CD14-positive monocyte (primary cell): ENCODE results near the gene SLIT3. TPM values are rescaled to one million over a fixed set of nuclear protein-coding genes. Genes with fewer than 3 reads are reported as not detected.

Experiments
- DNase-seq, 3 donors: peaks; one replicate each; pipeline ENCODE4 v3.0.0-alpha.2; 2011 to 2022
- H2AFZ ChIP-seq: 2 replicates; pipeline ENCODE4 v1.6.0; 2012; ENCODE audit warnings: mild to moderate bottlenecking, low read depth, low read length, inconsistent platforms; ENCODE audit not compliant: insufficient read depth, poor library complexity, severe bottlenecking
- H3K27ac ChIP-seq, 2 donors: 1 replicate in 1 of 2; 2 replicates in 1 of 2; pipeline ENCODE4 v1.5.1; 2012 to 2013; ENCODE audit warnings: low read length in 2 of 2, control low read depth in 1 of 2, inconsistent platforms in 1 of 2, low read depth in 1 of 2, mild to moderate bottlenecking in 1 of 2
- H3K27me3 ChIP-seq, 2 donors: one replicate each; pipeline versions ENCODE4 v1.6.0 to v1.6.1; 2011 to 2013; ENCODE audit warnings: low read length in 2 of 2; ENCODE audit not compliant: control insufficient read depth in 2 of 2, insufficient read depth in 2 of 2
- H3K36me3 ChIP-seq, 2 donors: replicated peaks in 1 of 2; 1 replicate in 1 of 2; 2 replicates in 1 of 2; pipeline versions ENCODE4 v1.5.1 to v1.6.1; 2012 to 2013; ENCODE audit warnings: low read length in 2 of 2, control low read depth in 1 of 2, inconsistent platforms in 1 of 2, mild to moderate bottlenecking in 1 of 2; ENCODE audit not compliant: insufficient read depth in 2 of 2, control insufficient read depth in 1 of 2
- H3K4me1 ChIP-seq, 2 donors: 1 replicate in 1 of 2; 2 replicates in 1 of 2; pipeline versions ENCODE4 v1.5.1 to v1.6.1; 2012 to 2013; ENCODE audit warnings: low read length in 2 of 2, control low read depth in 1 of 2, inconsistent platforms in 1 of 2, mild to moderate bottlenecking in 1 of 2, moderate library complexity in 1 of 2; ENCODE audit not compliant: insufficient read depth in 2 of 2, control insufficient read depth in 1 of 2
- H3K4me2 ChIP-seq: replicated peaks from 2 replicates; pipeline ENCODE3; 2012; ENCODE audit warnings: low read length, moderate library complexity, mild to moderate bottlenecking; ENCODE audit not compliant: poor library complexity, severe bottlenecking; ENCODE audit errors: extremely low read depth
- H3K4me3 ChIP-seq, 3 experiments: fragments of 200-600 bp in 1 of 3; sonication (generic) in 1 of 3; replicated peaks in 1 of 3; 1 replicate in 2 of 3; 2 replicates in 1 of 3; pipeline ENCODE4 v1.5.1; 2011 to 2013; ENCODE audit warnings: low read length in 3 of 3, mild to moderate bottlenecking in 3 of 3, control low read depth in 2 of 3, low read depth in 2 of 3, inconsistent platforms in 1 of 3, moderate library complexity in 1 of 3
- H3K79me2 ChIP-seq: 2 replicates; pipeline ENCODE4 v1.6.0; 2012; ENCODE audit warnings: mild to moderate bottlenecking, control low read depth, inconsistent platforms, low read length, moderate library complexity; ENCODE audit not compliant: insufficient read depth
- H3K9ac ChIP-seq: 2 replicates; pipeline ENCODE4 v1.6.0; 2017; ENCODE audit warnings: low read length, mild to moderate bottlenecking; ENCODE audit not compliant: insufficient read depth, poor library complexity, severe bottlenecking
- H3K9me3 ChIP-seq, 2 donors: replicated peaks in 1 of 2; 1 replicate in 1 of 2; 2 replicates in 1 of 2; pipeline versions ENCODE4 v1.5.1 to v1.6.1; 2012 to 2013; ENCODE audit warnings: low read length in 2 of 2, control low read depth in 1 of 2; ENCODE audit not compliant: control insufficient read depth in 1 of 2, insufficient read depth in 1 of 2
- H4K20me1 ChIP-seq: 2 replicates; pipeline ENCODE4 v1.6.0; 2012; ENCODE audit warnings: mild to moderate bottlenecking, low read length, control low read depth, moderate library complexity; ENCODE audit not compliant: insufficient read depth
- H3K27ac Mint-ChIP-seq, 7 donors: one replicate each; pipeline ENCODE4 v1.8.0; 2020; ENCODE audit warnings: mild to moderate bottlenecking in 7 of 7, mixed read lengths in 7 of 7, moderate library complexity in 6 of 7, inconsistent platforms in 2 of 7
- H3K27me3 Mint-ChIP-seq, 3 donors: one replicate each; pipeline ENCODE4 v1.8.0; 2021 to 2022; ENCODE audit warnings: low read depth in 3 of 3, mild to moderate bottlenecking in 3 of 3, mixed read lengths in 3 of 3, moderate library complexity in 3 of 3, inconsistent platforms in 1 of 3
- H3K36me3 Mint-ChIP-seq, 2 donors: one replicate each; pipeline ENCODE4 v1.8.0; 2020; ENCODE audit warnings: mixed read lengths in 2 of 2, inconsistent platforms in 1 of 2, mild to moderate bottlenecking in 1 of 2
- H3K4me1 Mint-ChIP-seq: one replicate; pipeline ENCODE4 v1.8.0; 2020; ENCODE audit warnings: mild to moderate bottlenecking, mixed read lengths
- H3K4me3 Mint-ChIP-seq, 2 donors: one replicate each; pipeline ENCODE4 v1.8.0; 2020; ENCODE audit warnings: mild to moderate bottlenecking in 2 of 2, mixed read lengths in 2 of 2, moderate library complexity in 1 of 2
- H3K9me3 Mint-ChIP-seq, 7 donors: one replicate each; pipeline ENCODE4 v1.8.0; 2020 to 2022; ENCODE audit warnings: mixed read lengths in 7 of 7, mild to moderate bottlenecking in 6 of 7, moderate library complexity in 6 of 7, inconsistent platforms in 2 of 7
- CTCF ChIP-seq: fragments of 200-600 bp; IDR thresholded peaks from one replicate; pipeline ENCODE4 v1.8.0; 2022; ENCODE audit warnings: antibody characterized with exemption, mild to moderate bottlenecking
- WGBS: methylation state at CpG from one replicate; pipeline ENCODE4 v1.1.5; 2013; ENCODE audit warnings: missing lambda C conversion rate; ENCODE audit not compliant: insufficient coverage; 5-methylcytosine and 5-hydroxymethylcytosine counted together
- intact Hi-C, 2 donors: fragments of 100-400 bp; cut with micrococcal nuclease; formaldehyde crosslinking; loops; one replicate each; pipeline versions ENCODE4 v1.15.0 to v1.15.1; 2023
- polyA plus RNA-seq, 3 donors: library from polyadenylated mRNA; depleted of rRNA in 1 of 3; unstranded in 2 of 3; stranded (reverse) in 1 of 3; fragments of 300-500 nt in 2 of 3; fragments of >200 nt in 1 of 3; fragmentation: Illumina TruSeq in 2 of 3; gene quantifications; 1 replicate in 2 of 3; 2 replicates in 1 of 3; pipeline ENCODE4 v1.2.3, GENCODE V29; 2012 to 2021

The SLIT3 gene
- polyA plus RNA-seq, 3 donors, result not detected

GRCh38 chr5:168697034-168697720, 603.8 kb downstream of the SLIT3 start:
- H3K27ac ChIP-seq, result no peak overlapping the region
- no peaks in the 10 kb centered on the region for H3K79me2 ChIP-seq
- H3K27me3 ChIP-seq, result no peaks in the 10 kb centered on the region
- Mint-ChIP-seq H3K4me1 (no peaks in the 10 kb centered on the region), H3K27ac (peak overlapping the region in 1 of 7 donors; percentile 63), H3K27me3 (peaks cover 1 to 5% (median 1%) of the 10 kb centered on the region in 3 donors), H3K9me3 (no peaks in the 10 kb centered on the region), H3K36me3 (no peaks in the 10 kb centered on the region), H3K4me3 (no peak overlapping the region)
- H3K4me1 ChIP-seq, result no peaks in the 10 kb centered on the region
- no peak overlapping the region for H3K4me3 ChIP-seq
- intact Hi-C loops, result no loop called here
- DNase-seq, result no peak
- H2AFZ ChIP-seq, result no peak overlapping the region
- no peak overlapping the region for H3K4me2 ChIP-seq
- H3K36me3 ChIP-seq, result no peaks in the 10 kb centered on the region
- no peaks in the 10 kb centered on the region for H4K20me1 ChIP-seq
- WGBS, result 91% methylated on average over 11 of the region's 11 CpGs
- no peak for TF ChIP-seq CTCF
- no peak overlapping the region for H3K9ac ChIP-seq
- H3K9me3 ChIP-seq, result no peaks in the 10 kb centered on the region

DNA sequence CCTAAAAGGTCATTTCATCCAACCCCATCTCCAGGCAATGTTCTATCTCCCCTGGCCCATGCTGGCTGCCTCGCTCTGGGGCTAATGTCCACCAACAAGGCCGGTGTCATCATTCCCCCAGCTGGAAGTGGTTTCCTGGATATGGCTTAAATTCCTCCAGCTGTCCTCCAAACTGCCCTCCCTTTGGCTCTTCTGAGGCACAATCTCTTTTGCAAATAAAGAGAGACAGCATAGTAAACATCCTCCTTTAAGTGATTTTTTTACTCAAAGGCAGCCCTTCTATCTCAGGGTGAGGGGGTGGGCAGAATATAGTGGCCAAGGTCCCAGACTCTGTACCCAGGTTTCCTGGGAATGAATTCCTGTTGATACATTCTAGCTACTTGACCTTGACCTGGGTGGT, 604.3 kb downstream of the SLIT3 start:
- Mint-ChIP-seq H3K4me1 (no peaks in the 10 kb centered on the region), H3K4me3 (no peak overlapping the region), H3K27me3 (peaks cover 1 to 8% (median 2%) of the 10 kb centered on the region in 3 donors), H3K27ac (no peak overlapping the region), H3K9me3 (no peaks in the 10 kb centered on the region), H3K36me3 (no peaks in the 10 kb centered on the region)
- no peaks in the 10 kb centered on the region for H3K9me3 ChIP-seq
- H4K20me1 ChIP-seq, result no peaks in the 10 kb centered on the region
- H3K9ac ChIP-seq, result no peak overlapping the region
- no peaks in the 10 kb centered on the region for H3K36me3 ChIP-seq
- H3K79me2 ChIP-seq, result no peaks in the 10 kb centered on the region
- no peaks in the 10 kb centered on the region for H3K4me1 ChIP-seq
- no peak overlapping the region for H3K4me3 ChIP-seq
- H2AFZ ChIP-seq, result no peak overlapping the region
- 100% methylated on average over 1 of the region's 2 CpGs for WGBS
- H3K27ac ChIP-seq, result no peak overlapping the region
- TF ChIP-seq CTCF, result no peak
- DNase-seq, result no peak
- H3K4me2 ChIP-seq, result no peak overlapping the region
- intact Hi-C loops, result no loop called here
- H3K27me3 ChIP-seq, result no peaks in the 10 kb centered on the region
